ENCODE measurements around the gene ZNF343. TPM values are rescaled to one million over a fixed set of nuclear protein-coding genes. Genes with fewer than 3 reads are reported as not detected.

ZNF343 gene
- total RNA-seq, 2 experiments from 2014 or later = 5.0 to 5.1 TPM

GRCh38 chr20:2536560-2536986 is 27.9 kb upstream of the ZNF343 start, which contains the start of gene TMC2:
Gene TMC2, plus strand, starts transcription at chr20:2536573. Its CDS starts 49 bp downstream, at chr20:2536622.
- intact Hi-C loops (cut with DNase I, micrococcal nuclease) = no loop called here
- Mint-ChIP-seq H3K4me1 (ENCODE audit: low read depth) (no peaks in the 10 kb centered on the region), H3K4me3 (no peak within 1 kb of the TSS), H3K36me3 (ENCODE audit: low read depth) (no peaks in the 10 kb centered on the region), H3K27ac (no peak within 1 kb of the TSS), H3K9me3 (no peaks in the 10 kb centered on the region), H3K27me3 (peaks cover 56% of the 10 kb centered on the region)
- H3K4me1 ChIP-seq (ENCODE audit: insufficient read depth, low read length) = no peaks in the 10 kb centered on the region
- no peaks in the 10 kb centered on the region for H3K9me3 ChIP-seq (ENCODE audit: control insufficient read depth in 1 of 2, insufficient read depth in 1 of 2, low read length in 2 of 2)
- ATAC-seq (ENCODE audit: poor library complexity) = no peak
- ChIA-PET CTCF (no interaction called here), POLR2A (no interaction called here)
- no peak for DNase-seq
- H3K27me3 ChIP-seq (ENCODE audit: control insufficient read depth in 1 of 2, insufficient read depth in 2 of 2, low read length in 2 of 2) = peaks cover 5 to 18% of the 10 kb centered on the region in 2 experiments
- H3K36me3 ChIP-seq (ENCODE audit: insufficient read depth, low read length) = no peaks in the 10 kb centered on the region
- no peak within 1 kb of the TSS for H3K4me3 ChIP-seq (ENCODE audit: low read length)
- no peak for TF ChIP-seq CTCF (IDR thresholded peaks at IDR 0.05)
- no peak within 1 kb of the TSS for H3K27ac ChIP-seq (ENCODE audit: low read depth in 1 of 2, low read length in 2 of 2)

GRCh38 chr20:2535711-2536559 is 27.2 kb upstream of the ZNF343 start:
- Histone ChIP-seq H3K4me1 (ENCODE audit: insufficient read depth, low read length) (no peaks in the 10 kb centered on the region), H3K4me3 (ENCODE audit: low read length) (no peak overlapping the region), H3K9me3 (ENCODE audit: control insufficient read depth in 1 of 2, insufficient read depth in 1 of 2, low read length in 2 of 2) (peaks cover 0 to under 1% of the 10 kb centered on the region in 2 experiments), H3K36me3 (ENCODE audit: insufficient read depth, low read length) (no peaks in the 10 kb centered on the region), H3K27ac (ENCODE audit: low read depth in 1 of 2, low read length in 2 of 2) (no peak overlapping the region), H3K27me3 (ENCODE audit: control insufficient read depth in 1 of 2, insufficient read depth in 2 of 2, low read length in 2 of 2) (peaks cover 3 to 16% of the 10 kb centered on the region in 2 experiments)
- Mint-ChIP-seq H3K27me3 (peaks cover 54% of the 10 kb centered on the region), H3K36me3 (ENCODE audit: low read depth) (no peaks in the 10 kb centered on the region), H3K4me3 (no peak overlapping the region), H3K27ac (no peak overlapping the region), H3K4me1 (ENCODE audit: low read depth) (no peaks in the 10 kb centered on the region), H3K9me3 (no peaks in the 10 kb centered on the region)
- CTCF ChIA-PET = interaction anchor here (1.3 kb wide), 1 partner anchor 11 kb away, joined by 3 read pairs; no protein-coding TSS in a partner anchor
- POLR2A ChIA-PET = no interaction called here
- TF ChIP-seq CTCF (IDR thresholded peaks at IDR 0.05) = no peak
- DNase-seq = no peak
- no peak for ATAC-seq (ENCODE audit: poor library complexity)
- intact Hi-C loops (cut with DNase I, micrococcal nuclease) = no loop called here

GRCh38 chr20:2533118-2533517 is 24.4 kb upstream of the ZNF343 start:
- Mint-ChIP-seq H3K27ac (no peak overlapping the region), H3K36me3 (ENCODE audit: low read depth) (no peaks in the 10 kb centered on the region), H3K27me3 (peaks cover 34% of the 10 kb centered on the region), H3K4me3 (no peak overlapping the region), H3K4me1 (ENCODE audit: low read depth) (peaks cover 7% of the 10 kb centered on the region), H3K9me3 (no peaks in the 10 kb centered on the region)
- Histone ChIP-seq H3K36me3 (ENCODE audit: insufficient read depth, low read length) (no peaks in the 10 kb centered on the region), H3K27me3 (ENCODE audit: control insufficient read depth in 1 of 2, insufficient read depth in 2 of 2, low read length in 2 of 2) (peaks cover 0 to 10% of the 10 kb centered on the region in 2 experiments), H3K9me3 (ENCODE audit: control insufficient read depth in 1 of 2, insufficient read depth in 1 of 2, low read length in 2 of 2) (peaks cover 0 to 12% of the 10 kb centered on the region in 2 experiments), H3K4me3 (ENCODE audit: low read length) (no peak overlapping the region), H3K4me1 (ENCODE audit: insufficient read depth, low read length) (peaks cover 3% of the 10 kb centered on the region), H3K27ac (ENCODE audit: low read depth in 1 of 2, low read length in 2 of 2) (no peak overlapping the region)
- POLR2A ChIA-PET = no interaction called here
- no peak for ATAC-seq (ENCODE audit: poor library complexity)
- CTCF ChIA-PET = no interaction called here
- no peak for TF ChIP-seq CTCF (IDR thresholded peaks at IDR 0.05)
- intact Hi-C loops (cut with DNase I, micrococcal nuclease) = no loop called here
- no peak for DNase-seq

Data from CD4-positive, alpha-beta T cell (primary cell).